Raji (cell line): Measurements from ENCODE around the gene ACSF3.

Experiments
- POLR2A ChIP-seq: IDR thresholded peaks from 2 replicates; pipeline ENCODE4 v1.6.1; 2011; ENCODE audit warnings: low read depth, low read length, control low read depth; ENCODE audit not compliant: insufficient read depth

The ACSF3 gene

GRCh38 chr16:89079434-89079980, 14.1 kb upstream of the ACSF3 start:
- no peak for TF ChIP-seq POLR2A

- no peak for TF ChIP-seq POLR2A
These were observed 13.3 kb upstream of the ACSF3 start for GRCh38 chr16:89080196-89080853.

GRCh38 chr16:89081556-89081955, 12.1 kb upstream of the ACSF3 start:
- no peak for TF ChIP-seq POLR2A

- no peak for TF ChIP-seq POLR2A
These were observed 9.2 kb upstream of the ACSF3 start for GRCh38 chr16:89084411-89084810.

GRCh38 chr16:89084814-89085612, 8.6 kb upstream of the ACSF3 start:
- no peak for TF ChIP-seq POLR2A

GRCh38 chr16:89085755-89086154, 7.9 kb upstream of the ACSF3 start:
- TF ChIP-seq POLR2A: no peak

- TF ChIP-seq POLR2A: no peak
These were observed 5.6 kb upstream of the ACSF3 start for GRCh38 chr16:89087922-89088497.

- no peak for TF ChIP-seq POLR2A
These were observed 4.5 kb upstream of the ACSF3 start for GRCh38 chr16:89089120-89089519.

GRCh38 chr16:89090182-89090630, 3.4 kb upstream of the ACSF3 start:
- TF ChIP-seq POLR2A: no peak

- TF ChIP-seq POLR2A: no peak
These were observed 2.8 kb upstream of the ACSF3 start for GRCh38 chr16:89090669-89091426.

- TF ChIP-seq POLR2A: no peak
These were observed 1.6 kb upstream of the ACSF3 start for GRCh38 chr16:89092013-89092412.

GRCh38 chr16:89094252-89094879, 714 bp downstream of the ACSF3 start:
- TF ChIP-seq POLR2A: no peak

GRCh38 chr16:89094880-89095258, 1.2 kb downstream of the ACSF3 start:
- no peak for TF ChIP-seq POLR2A

GRCh38 chr16:89095491-89095951, 1.9 kb downstream of the ACSF3 start:
- TF ChIP-seq POLR2A: no peak
